ENCODE results near the gene SRF.

Gene SRF

DNA sequence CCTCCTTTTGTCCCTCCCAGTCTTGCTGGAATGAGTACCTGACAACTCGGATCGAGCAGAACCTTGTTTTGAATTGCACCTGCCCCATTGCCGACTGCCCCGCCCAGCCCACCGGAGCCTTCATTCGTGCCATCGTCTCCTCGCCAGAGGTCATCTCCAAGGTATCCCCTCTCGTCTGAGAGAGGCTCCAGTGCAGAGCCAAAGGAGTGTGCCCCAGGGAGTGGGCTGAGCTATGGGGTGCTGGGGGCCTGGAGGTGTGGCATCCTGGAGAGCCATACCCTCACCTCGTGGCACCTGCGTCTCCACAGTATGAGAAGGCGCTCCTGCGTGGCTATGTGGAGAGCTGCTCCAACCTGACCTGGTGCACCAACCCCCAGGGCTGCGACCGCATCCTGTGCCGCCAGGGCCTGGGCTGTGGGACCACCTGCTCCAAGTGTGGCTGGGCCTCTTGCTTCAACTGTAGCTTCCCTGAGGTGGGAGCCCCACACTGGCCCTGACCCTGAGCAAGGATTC, 49.4 kb downstream of the SRF start:
- TF ChIP-seq, protein P1, sequence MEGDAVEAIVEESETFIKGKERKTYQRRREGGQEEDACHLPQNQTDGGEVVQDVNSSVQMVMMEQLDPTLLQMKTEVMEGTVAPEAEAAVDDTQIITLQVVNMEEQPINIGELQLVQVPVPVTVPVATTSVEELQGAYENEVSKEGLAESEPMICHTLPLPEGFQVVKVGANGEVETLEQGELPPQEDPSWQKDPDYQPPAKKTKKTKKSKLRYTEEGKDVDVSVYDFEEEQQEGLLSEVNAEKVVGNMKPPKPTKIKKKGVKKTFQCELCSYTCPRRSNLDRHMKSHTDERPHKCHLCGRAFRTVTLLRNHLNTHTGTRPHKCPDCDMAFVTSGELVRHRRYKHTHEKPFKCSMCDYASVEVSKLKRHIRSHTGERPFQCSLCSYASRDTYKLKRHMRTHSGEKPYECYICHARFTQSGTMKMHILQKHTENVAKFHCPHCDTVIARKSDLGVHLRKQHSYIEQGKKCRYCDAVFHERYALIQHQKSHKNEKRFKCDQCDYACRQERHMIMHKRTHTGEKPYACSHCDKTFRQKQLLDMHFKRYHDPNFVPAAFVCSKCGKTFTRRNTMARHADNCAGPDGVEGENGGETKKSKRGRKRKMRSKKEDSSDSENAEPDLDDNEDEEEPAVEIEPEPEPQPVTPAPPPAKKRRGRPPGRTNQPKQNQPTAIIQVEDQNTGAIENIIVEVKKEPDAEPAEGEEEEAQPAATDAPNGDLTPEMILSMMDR (conservative IDR thresholded peaks at IDR 0.05) = no peak

DNA sequence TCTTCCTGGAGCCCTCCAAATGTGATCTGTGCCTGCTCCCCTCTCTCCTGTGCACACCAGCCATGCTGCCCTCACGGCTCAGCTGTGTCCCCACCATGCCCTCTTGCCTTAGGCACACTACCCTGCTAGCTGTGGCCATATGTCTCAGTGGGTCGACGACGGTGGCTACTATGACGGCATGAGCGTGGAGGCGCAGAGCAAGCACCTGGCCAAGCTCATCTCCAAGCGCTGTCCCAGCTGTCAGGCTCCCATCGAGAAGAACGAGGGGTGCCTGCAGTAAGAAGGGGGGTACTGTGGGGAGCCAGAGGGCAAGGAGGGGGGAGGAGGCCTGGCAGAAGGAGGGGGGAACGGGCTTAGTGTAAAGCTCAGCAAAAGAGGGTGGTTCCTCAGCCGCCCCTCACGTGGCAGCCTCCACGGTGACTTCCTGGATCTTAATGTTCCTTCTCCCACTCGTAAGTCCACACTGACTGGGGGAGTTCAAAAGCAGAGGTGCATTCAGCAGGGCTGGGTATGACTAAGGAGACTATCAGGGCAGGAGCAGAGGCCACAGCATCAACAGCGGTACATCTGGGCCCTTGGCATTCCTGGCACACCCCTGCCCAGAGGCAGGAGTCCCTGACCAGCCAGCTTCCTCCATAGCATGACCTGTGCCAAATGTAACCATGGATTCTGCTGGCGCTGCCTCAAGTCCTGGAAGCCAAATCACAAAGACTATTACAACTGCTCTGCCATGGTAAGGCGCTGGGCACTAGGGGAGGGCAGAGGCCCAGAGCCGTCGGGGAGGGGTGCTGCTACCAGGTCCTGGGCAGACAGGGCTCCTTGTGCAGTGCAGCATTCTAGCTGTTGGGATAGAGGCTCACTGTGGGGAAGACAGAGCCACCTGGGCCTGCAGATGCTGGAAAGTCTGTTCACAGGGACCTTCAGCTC, 50.2 kb downstream of the SRF start:
- no peak overlapping the region for H3K27ac ChIP-seq
- TF ChIP-seq, protein P1 (conservative IDR thresholded peaks at IDR 0.05) = no peak

More for the DNA sequence above, 49.4 kb downstream of the SRF start:
- no peak overlapping the region for H3K27ac ChIP-seq

DNA sequence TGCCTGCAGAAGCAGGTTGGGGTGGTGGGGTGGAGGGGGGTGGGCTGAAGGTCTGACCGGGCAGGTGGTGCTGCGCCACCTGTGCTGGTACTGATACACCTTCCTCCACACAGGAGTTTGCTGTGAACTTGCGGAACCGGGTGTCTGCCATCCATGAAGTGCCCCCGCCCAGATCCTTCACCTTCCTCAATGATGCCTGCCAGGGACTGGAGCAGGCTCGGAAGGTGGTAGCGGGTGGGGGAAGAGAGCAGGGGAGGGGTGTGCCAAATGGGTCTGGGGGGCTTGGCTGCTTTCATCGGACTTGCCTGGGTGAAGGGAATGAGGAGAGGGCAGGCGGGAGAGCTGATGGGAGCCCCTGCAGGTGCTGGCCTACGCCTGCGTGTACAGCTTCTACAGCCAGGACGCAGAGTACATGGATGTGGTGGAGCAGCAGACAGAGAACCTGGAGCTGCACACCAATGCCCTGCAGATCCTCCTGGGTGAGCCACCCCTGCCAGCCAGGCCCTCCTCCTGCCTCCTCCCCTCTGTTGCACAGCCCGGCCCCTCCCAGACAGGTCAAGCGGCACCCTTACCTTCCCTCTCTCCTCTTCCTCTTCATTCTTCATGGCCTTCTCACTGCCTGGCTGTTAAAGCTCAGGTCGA, 51.5 kb downstream of the SRF start:
- no peak overlapping the region for H3K27ac ChIP-seq
- TF ChIP-seq, protein P1 (conservative IDR thresholded peaks at IDR 0.05) = no peak

DNA sequence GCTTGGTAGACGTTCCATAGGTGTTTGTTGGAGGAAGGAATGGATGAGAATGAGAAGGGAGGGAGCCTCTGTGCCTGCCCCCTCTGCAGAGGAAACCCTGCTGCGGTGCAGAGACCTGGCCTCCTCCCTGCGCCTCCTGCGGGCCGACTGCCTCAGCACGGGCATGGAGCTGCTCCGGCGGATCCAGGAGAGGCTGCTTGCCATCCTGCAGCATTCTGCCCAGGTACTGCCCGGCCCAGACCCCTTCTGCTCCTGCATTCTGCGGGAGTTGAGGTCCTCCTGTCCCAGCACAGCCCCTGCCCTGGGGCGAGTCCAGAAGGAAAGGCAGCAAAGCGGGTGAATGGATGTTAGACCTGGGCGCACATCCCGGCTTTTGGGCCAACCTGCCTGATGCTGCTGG, 52.1 kb downstream of the SRF start:
- TF ChIP-seq, protein P1 (conservative IDR thresholded peaks at IDR 0.05) = no peak
- H3K27ac ChIP-seq = no peak overlapping the region

DNA sequence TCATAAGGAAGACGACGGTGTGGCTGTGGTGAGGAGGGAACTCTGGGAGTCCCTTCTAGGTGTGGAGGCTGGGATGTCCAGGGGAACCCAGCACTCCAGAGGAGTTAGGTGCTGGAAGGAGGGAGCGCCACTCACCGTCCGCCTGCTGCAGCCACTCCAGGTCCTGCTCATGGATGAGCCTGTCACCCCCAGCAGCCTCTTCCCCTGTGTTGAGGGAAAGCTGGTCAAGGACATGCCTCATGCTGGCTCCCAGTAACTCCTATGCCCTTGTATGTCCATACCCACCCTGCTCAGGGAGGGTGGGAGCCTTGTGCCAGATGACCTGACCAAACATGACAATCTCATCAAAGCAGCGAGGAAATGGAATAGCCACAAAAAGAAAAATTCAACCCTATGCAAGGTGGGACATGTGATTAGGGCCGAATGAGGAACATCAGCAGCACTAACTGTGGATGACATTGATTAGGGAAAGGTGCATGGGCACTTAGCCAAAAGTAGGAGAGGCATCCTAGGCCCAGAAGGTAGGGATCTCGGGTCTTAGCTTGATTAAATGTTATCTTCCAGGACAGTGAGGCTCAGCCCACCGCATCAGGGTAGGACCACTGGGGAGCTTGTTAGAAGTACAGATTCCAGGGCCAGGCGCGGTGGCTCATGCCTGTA, 55.3 kb downstream of the SRF start:
- H3K27ac ChIP-seq = no peak overlapping the region

DNA sequence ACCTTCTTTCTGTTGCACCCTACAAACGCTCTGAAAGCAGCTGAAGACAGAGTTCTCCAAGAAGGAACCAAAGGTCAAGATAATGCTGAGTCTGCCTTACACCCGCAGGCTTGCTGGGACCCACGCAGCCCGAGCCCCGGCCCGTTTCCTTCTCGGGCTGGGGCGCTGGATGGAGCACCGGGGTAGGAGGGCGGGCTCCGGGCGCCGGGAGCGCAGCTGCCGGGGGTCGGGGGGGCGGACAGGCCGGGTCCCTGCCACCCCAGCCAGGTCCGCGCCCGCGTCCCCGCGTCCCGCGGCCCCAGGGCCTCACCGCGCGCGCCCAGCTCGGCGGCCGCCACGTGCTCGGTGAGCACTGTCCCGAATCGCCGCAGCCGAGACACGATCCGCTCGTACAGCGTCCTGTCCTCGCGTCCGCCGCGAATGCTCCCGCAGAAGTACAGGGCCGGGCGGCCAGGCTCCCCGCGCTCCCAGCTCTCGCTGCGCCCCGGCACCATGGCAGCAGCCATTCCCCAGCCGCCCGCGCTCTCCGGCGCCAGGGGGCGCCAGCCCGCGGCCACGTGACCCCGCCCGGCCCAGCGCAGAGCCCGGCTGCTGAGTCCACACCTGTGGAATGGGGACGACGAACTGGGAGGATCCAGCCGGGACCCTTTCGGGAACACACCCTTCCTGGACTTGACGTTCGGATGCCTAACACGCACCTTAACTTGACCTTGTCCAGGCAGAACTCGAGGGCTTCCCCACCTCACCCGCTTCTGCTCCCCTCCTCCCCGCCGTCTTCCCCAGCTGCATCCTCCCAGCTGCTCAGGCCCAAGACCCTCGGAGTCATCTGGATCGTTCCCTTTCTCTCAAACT, 58.1 kb downstream of the SRF start, which contains the start of gene DNPH1:
Gene DNPH1 (minus strand): TSS at position 531 of the 852 bp plus-strand sequence. CDS start 25 bp downstream, at position 506.
- TF ChIP-seq, protein P1 (conservative IDR thresholded peaks at IDR 0.05) = peak; percentile 90
- H3K27ac ChIP-seq = peak within 1 kb of the TSS; percentile 76; the same call in 1 of the 2 replicates

More for the DNA sequence above, 55.3 kb downstream of the SRF start:
- TF ChIP-seq, protein P1 (conservative IDR thresholded peaks at IDR 0.05) = no peak
